G401.6 (cell line): ENCODE measurements around the gene MANF.
"Not testable (repeated sequence)": the region's sequence is repeated elsewhere in the genome, so short reads cannot be mapped to it uniquely, and the experiment has no call there.

Experiments
- FAIRE-seq: peaks from 2 replicates; lab custom pipeline; 2012; peaks lifted over from hg19 to GRCh38; lab: Jason Lieb, UNC

The MANF gene

GRCh38 chr3:51384726-51385473 lies at the start of gene MANF:
Gene MANF, plus strand, starts transcription at chr3:51385291. Its CDS starts 52 bp downstream, at chr3:51385343.
- FAIRE-seq, result peak; percentile 98

GRCh38 chr3:51336261-51336660 lies 48.8 kb upstream of the MANF start:
- no peak for FAIRE-seq

GRCh38 chr3:51337666-51338065 lies 47.4 kb upstream of the MANF start:
- FAIRE-seq, result no peak

- no peak for FAIRE-seq
These were observed 46.5 kb upstream of the MANF start for GRCh38 chr3:51338632-51339031.

- no peak for FAIRE-seq
These were observed 44.9 kb upstream of the MANF start for GRCh38 chr3:51340013-51340829.

GRCh38 chr3:51340989-51341636 lies 44.0 kb upstream of the MANF start:
- FAIRE-seq, result no peak

GRCh38 chr3:51343918-51344687 lies 41.0 kb upstream of the MANF start:
- FAIRE-seq, result no peak

GRCh38 chr3:51350751-51351150 lies 34.3 kb upstream of the MANF start:
- FAIRE-seq, result no peak

- FAIRE-seq, result no peak
These were observed 32.0 kb upstream of the MANF start for GRCh38 chr3:51353131-51353530.

GRCh38 chr3:51353691-51354090 lies 31.4 kb upstream of the MANF start:
- no peak for FAIRE-seq

GRCh38 chr3:51354172-51354571 lies 30.9 kb upstream of the MANF start:
- no peak for FAIRE-seq

- FAIRE-seq, result no peak
These were observed 30.1 kb upstream of the MANF start for GRCh38 chr3:51354731-51355615.

- FAIRE-seq, result no peak
These were observed 29.1 kb upstream of the MANF start for GRCh38 chr3:51355891-51356578.

- FAIRE-seq, result no peak
These were observed 27.2 kb upstream of the MANF start for GRCh38 chr3:51357856-51358255.

GRCh38 chr3:51358981-51359380 lies 26.1 kb upstream of the MANF start:
- FAIRE-seq, result no peak

GRCh38 chr3:51360806-51361205 lies 24.3 kb upstream of the MANF start:
- FAIRE-seq, result no peak

- FAIRE-seq, result no peak
These were observed 23.3 kb upstream of the MANF start for GRCh38 chr3:51361746-51362145.

GRCh38 chr3:51362476-51362875 lies 22.6 kb upstream of the MANF start:
- FAIRE-seq, result no peak

- FAIRE-seq, result not testable (repeated sequence)
These were observed 16.8 kb upstream of the MANF start for GRCh38 chr3:51368276-51368675.

- peak; percentile 94 for FAIRE-seq
These were observed 13.0 kb upstream of the MANF start for GRCh38 chr3:51371943-51372557.
